NCI-H2196 (cell line): Measurements from ENCODE around the gene PRMT9.

Experiments used
- DNase-seq: peaks from one replicate; lab custom pipeline; 2025; ENCODE audit not compliant: unreplicated experiment; lab: John Stamatoyannopoulos, UW

Gene PRMT9

DNA sequence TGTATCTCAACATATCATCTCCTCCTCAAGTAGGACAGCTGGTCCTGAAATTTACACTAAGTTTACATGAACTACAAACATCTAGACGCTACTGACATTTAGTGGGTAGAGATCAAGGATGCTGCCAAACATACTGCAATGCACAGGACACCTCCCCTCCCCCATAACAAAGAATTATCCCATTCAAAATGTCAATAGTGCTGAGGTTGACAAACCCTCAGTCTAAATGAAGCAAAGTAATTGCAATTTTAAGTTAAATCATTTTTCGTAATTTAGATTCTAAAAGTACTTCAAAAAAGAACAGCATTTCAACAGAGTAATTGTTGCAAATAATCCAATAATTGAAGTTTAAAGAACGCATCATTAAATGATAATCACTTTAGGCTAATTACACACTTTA lies 1.2 kb downstream of the PRMT9 start:
- DNase-seq = no peak

DNA sequence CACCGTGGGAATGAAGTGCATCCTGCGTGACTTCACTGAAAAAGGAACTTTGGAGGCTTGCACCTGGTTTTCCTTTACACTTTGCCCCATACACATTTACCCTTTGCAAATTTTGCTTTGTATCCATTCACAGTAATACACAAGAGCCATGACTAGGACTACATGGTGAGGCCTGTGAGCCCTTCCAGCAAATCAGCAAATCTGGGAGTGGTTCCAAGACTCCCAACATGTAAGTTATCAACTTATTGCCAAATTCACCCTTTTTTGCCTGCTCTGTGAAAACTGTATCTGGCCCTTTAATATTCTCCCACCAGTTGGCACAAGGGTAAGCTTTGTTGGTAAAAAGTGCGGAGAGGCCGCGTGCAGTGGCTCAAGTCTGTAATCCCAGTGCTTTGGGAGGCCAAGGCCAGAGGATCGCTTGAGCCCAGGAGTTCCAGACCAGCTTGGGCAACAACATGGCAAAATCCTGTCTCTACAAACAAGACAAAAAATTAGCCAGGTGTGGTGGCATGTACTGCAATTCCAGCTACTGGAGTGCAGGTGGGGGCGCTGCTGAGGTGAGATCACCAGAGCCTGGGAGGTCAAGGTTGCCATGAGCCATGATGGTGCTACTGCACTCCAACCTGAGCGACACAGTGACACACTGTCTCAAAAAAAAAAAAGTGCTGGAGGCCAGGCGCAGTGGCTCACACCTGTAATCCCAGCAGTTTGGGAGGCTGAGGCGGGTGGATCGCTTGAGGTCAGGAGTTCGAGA lies 5.0 kb downstream of the PRMT9 start:
- DNase-seq = no peak

DNA sequence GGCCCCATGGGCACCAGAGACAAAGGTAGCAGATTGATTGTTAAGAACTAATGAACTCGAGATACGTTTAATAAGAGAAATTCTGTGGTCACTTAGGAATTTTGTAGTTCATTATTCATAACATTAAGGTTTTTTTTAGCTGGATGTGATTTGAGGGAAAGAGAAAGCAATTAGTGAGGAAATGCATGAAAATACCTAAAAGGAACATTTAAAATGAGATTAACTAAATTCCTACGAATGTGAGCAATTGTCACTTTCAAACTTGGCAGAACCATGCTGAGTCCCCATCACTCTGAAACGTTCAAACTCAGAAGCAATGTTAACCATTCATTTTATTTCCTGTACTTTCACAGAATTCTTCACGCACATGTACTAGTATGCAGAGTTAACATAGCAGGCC lies 5.9 kb downstream of the PRMT9 start:
- DNase-seq = no peak

DNA sequence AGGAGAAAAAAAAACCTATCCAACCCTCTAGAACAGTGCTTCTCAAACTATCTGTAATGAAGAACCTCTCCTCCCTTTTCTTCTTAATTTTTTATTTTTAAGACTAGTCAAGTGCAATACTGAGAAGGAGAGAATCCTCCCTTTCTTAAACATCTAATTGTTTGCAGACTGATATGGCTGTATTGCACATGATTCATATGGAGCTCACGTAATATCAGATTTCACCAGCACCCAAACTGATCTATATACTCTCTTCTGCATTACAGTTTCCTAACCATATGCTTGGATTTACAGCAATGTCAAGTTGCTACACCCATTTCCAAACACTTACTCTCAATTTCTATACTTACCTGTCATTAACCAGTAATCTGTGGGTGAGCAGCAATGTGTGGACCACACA lies 9.5 kb downstream of the PRMT9 start:
- no peak for DNase-seq

DNA sequence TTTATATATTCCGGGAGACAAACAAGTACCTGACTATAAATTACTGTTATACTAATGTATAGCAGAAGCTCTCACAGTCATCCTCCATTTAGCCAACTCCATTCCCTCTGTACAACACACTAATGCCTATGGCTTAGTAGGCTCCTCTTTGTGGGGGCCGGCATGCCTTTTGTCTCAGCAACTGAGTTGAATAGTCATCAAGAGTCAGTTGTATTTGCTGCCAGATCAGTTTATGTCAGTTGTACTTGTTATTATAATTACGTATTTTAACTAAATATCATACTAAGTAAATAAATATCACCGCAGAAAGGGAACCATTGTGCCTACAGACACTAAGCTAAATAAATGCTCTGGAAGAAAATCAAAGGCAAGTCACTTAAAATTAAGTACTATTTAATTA lies 9.9 kb downstream of the PRMT9 start:
- no peak for DNase-seq

DNA sequence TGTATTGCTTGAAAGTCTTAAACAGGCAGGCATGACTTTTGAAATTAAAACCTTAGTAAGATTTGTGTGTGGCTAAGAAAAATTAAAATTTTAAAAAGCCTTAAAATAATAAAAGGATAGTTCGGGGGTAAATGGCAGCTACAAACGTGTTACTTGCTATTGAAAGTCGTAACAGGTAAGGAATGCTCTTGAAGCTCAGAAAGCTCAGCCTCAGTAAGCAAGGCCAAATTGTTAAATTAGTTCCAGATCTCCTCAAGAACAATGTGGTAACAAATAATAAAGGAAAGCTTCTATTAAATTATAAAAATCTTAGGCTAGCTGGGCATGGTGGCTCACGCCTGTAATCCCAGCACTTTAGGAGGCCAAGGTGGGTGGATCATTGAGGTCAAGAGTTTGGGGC lies 25.5 kb downstream of the PRMT9 start:
- DNase-seq = no peak

DNA sequence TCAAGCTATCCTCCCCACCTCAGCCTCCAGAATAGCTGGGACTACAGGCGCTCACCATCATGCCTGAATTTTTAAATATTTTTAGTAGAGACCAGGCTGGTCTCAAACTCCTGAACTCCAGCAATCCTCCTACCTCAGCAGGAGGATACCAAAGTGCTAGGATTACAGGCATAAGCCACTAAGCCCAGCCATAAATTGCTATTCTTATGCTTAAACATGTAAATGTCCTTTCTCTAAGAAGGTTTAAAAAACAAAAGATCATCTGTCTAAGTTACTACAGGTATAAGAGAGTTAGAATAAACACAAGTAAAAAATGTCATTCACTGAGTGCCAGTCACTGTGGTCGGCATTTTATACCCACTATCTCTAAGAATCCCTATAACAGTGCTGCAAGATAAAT lies 28.3 kb downstream of the PRMT9 start:
- no peak for DNase-seq

DNA sequence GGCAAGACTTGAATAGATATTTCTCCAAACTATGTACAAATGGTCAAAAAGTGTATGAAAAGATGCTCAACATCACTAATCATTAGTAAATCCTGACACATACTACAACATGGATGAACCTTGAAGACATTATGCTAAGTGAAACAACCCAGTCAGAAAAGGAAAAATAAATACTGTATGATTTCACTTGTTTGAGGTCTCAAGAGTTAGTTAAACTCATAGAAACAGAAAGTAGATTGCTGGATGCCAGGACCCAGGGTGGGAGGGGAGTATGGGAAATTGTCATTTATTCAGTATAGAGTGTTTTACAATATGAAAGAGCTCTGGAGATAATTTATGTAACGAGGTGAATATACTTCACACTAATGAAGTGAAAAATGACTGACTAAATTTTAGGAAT lies 32.4 kb downstream of the PRMT9 start:
- DNase-seq = no peak

DNA sequence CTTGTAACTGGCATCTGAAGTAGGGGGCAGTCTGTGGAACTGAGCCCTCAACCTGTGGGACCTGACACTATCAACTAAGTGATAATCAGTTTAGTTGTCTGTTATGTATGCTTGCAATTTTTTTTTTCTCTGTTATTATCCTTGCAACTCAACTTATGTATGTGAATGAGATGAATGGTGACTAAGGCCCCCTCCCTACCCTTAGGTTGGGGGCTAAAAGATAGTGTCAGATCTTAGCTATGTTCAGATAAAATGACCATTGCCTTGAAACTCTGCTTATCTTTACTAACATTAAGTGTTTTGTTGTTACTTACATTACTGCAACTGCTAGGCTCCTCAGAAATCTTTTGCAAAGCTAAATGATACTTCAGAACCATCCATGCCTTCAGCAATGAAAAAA lies 35.3 kb downstream of the PRMT9 start:
- no peak for DNase-seq

DNA sequence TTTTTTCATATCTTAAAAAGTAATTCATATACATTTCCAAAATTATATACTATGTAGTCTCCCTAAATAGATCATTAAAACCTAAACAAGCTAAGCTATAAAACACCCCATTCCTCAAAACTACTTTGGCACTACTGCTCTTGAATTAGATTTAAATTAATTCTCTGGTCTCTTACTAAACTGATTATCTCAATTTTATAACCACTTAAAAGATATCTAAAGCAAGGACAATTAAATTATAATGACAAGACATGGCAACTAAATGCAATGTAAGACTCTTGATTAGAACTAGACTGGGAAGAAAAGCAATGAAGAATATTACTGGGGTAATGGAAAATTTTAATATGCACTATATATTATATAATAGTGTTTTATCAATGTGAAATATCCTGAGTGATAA lies 38.9 kb downstream of the PRMT9 start:
- no peak for DNase-seq

DNA sequence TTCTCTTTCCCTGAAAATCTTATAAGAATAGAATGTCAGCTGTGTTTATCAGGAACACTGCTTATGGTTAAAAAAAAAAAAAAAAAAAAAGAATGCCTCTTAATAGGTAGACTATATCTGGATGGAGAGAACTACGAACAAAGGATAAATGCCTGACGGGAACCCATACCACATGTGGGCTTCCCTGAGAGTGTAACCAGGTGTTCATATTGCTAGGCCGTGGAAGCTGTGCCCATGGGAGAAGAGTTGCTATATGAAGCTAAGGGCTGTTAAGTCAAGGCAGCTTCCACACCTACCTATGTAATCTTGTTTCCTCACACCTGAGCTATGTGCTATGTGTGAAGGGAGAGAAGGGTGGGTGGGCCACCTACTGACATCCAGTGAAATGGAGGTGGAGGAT lies 39.5 kb downstream of the PRMT9 start:
- DNase-seq = no peak

DNA sequence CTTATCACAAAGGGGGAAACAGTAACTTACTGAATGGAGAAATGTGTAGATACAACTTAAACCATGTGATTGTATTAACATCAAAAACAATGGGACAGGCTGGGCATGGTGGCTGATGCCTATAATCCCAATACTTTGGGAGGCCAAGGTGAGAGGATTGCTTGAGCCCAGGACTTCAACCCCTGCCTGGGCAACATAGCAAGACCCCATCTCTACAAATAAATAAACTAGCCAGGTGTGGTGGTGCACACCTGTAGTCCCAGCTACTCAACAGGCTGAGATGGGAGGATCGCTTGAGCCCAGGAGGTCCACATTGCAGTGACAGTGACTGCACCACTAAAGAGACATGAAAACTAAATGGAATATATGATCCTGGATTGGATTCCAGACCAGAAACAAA lies 40.3 kb downstream of the PRMT9 start:
- DNase-seq = no peak

DNA sequence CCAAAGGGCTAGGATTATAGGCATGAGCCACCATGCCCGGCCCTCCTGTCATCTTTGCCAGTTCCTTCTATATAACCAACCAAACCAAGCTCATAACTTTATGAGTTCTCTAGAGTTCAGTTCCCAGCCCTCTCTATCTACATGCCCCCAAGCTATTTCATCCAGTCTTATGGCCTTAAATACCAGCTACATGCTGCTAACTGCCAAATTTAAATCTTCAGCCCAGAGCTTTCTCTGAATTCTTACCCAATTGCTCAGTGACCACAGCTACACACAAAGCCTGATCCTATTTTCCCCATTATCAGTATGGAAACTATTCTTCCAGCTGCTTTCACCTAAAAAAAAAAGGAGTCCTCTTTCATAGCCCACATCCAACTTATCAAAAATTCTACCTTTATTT lies 43.6 kb downstream of the PRMT9 start:
- no peak for DNase-seq

DNA sequence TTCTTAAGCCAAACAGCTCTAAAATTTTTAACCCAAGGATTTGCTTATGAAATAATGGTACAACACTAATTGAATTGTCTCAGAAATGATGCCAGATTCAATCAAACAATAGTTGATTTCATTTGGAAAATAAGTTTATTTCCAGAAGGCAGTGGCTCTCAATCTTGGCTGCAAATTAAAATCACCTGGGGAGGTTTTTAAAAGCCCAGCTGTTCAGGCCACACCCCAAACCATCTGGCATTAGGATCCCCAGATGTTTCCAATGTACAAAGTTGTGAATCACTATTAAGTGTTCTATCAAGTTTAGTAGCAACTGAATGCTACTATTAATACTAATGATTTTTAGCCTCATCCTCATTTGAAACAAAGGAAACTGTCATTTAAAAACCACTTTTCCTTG lies 44.6 kb downstream of the PRMT9 start:
- no peak for DNase-seq

DNA sequence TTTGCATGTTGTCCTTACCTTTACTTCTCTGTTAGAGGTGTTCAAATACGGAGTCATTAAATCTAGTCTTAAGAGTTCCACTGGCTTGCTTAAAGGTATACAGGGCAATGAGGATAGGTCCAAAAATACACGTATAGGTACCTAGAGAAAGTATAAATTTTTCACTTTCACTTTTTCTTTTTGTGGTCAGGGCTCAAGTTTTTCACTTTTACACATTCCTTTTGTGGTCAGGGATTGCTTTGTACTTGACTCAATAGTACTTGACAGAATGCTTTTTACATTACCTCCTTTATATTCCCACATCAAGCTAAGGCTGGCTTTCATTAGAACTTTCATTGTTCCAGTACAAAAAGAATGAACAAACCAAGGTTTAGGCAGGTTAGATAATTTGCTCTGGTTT lies 45.0 kb downstream of the PRMT9 start:
- DNase-seq = no peak

DNA sequence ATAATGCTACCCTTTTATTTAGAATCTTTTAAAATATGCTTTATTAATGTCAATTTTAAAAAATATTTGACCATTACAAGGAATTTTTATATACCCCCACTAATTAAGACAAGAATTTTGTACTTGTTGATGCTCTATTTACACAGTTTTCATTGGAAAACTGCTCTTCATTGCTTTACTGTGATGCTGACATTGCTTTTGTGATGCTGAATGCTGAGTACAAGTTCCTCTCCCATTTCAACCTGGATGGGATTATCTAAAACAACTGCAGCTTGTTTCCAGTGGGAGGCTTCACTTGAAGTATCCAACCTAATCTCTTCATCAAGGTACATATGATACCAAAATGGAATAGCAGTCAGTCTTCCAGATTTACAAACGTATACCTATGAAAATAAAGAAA lies 45.6 kb downstream of the PRMT9 start:
- DNase-seq = no peak

DNA sequence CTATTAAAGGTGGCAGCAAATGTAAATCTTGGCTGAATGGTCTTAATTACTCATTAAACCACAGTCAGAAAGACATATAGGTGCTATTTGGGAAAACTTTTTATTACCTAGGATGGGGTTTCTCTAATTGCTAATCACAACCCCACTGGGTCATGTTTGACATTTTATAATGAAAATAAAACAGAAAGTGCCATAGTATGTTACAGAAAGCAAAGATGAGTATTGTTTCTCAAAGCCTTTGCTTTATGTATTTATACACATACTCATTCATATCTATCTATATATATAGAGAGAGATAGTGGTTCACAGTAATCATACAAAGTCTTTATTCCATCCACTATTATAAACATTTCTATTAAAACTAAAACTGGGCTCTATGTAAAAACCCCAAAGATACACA lies 48.6 kb downstream of the PRMT9 start:
- no peak for DNase-seq

DNA sequence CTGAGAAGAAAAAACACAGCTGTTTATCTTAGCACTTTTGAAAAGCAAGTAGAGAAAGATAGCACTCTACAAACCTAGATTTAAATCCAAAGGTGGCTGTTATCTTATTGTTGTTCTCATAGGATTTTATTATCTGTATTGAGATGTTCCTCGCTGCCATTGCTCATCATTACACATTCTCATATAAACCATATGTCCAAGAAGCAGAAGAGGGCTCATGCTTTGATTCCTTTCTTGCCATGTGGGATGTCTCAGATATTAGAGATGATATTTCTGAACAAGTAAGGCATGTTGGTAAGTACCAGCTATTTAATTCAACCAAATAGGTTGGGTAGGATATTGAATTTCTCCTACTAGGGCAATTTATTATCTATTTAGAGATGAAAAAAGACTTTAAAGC lies 50.3 kb downstream of the PRMT9 start:
- DNase-seq = no peak

DNA sequence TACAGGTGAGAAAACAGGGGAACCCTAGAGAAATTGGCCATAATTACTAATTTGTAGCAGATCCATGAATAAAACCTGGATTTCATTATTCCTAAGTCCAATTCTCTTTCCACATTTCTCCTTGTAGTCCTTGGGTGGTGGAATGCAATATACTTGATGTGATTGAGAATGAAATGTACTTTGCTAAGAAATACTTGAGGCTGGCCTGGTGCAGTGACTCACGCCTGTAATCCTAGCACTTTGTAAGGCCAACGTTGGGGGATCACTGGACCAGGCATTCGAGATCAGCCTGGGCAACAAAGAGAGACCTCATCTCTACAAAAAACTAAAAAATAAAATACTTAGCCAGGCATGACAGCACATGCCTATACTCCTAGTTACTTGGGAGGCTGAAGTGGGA lies 50.9 kb downstream of the PRMT9 start:
- no peak for DNase-seq

DNA sequence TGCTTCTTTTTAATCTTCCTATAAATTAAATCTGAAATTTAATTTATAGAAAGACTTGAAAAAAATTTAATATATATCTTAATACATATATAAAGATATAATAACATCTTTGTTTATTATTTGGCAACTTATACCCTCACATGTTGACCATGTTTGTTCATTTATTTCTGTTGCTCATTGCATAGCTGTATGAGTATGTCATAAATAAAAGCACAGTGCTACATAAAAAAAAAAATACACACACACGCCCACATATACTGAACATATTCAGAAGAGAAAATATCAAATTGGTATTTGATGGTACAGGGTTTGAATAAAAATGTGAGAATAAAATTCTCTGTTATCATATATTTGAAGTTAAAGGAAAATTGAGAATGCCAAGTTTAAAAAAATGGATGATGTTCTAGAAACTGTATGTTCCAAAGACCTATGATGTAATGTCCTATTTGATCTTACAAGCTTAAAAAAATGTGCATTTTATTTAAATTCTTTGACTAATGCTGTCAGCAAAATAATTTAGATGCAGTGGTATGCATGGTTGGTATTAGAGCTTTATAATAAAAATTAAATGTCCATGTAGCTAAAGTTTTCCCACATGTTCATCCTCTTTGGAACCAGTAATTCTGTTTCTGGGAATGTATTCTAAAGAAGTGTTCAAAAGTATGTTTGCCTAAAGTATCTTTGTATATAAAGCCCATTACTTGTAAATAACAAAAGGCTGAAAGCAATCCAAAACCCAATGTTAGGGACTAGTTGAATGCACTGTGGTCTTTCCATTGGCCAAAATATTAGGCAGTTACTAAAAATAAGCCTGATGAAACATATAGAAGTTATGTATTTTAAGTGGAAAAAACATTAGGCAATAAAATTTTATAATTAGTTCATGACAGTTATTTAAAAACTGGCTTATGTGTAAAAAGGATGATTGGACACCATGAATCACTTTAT lies 53.9 kb downstream of the PRMT9 start:
- DNase-seq = no peak

DNA sequence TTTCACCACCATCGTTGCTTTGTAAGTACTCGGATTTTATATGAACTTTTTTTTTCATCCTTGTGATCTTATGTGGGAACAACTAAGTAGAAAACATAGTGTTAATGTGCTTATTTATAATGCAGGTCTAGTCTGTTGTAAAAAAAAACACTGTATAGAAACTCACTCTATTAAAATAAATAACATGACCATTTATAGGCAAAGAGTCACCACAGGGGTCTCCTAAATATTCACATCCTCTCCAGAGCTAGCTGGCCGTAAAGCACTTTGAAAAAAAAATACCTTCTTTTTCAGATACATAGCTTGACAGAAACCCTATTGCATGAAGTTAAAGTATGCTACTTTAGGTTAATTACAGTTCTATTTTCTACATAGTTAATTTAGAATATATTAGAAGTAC lies 55.5 kb downstream of the PRMT9 start:
- DNase-seq = no peak

DNA sequence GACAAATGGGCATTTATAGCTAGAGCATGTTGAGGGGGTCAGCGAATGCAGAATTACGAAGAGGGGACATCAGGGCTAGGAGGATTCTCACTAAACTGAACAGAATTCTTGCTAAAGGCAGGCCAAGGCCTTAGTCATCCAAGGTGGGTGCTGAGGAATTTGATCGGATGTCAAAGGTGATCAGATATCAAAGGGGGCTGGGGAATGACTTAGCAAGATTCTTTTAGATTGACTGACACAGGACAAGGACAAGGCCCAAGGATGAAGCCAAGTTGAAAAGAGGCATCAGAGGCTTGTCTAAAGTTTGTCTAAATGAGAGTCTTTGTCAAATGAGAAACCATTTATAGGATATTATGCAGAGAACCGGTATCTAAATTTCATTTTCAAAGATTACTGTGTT lies 57.1 kb downstream of the PRMT9 start:
- DNase-seq = no peak
